Lower leg skin (tissue), 3 donors: ENCODE results near the gene SCFD2.

Source experiments
- CTCF ChIP-seq, 3 donors: fragments of 450-650 bp; IDR thresholded peaks; one replicate each; pipeline ENCODE4 v1.5.1; 2016; ENCODE audit warnings: antibody characterized with exemption in 3 of 3, mild to moderate bottlenecking in 3 of 3, moderate library complexity in 2 of 3
- POLR2A ChIP-seq, 2 donors: fragments of 450-650 bp; IDR thresholded peaks; one replicate each; pipeline ENCODE4 v1.6.1; 2016 to 2017; ENCODE audit warnings: antibody characterized with exemption in 2 of 2, mild to moderate bottlenecking in 1 of 2, moderate library complexity in 1 of 2

- TF ChIP-seq CTCF (IDR thresholded peaks at IDR 0.05) (no peak), POLR2A (IDR thresholded peaks at IDR 0.05) (no peak)
These were observed 138.4 kb downstream of the SCFD2 start for GRCh38 chr4:53227451-53227850.
